GM12878 (cell line): Measurements from ENCODE around the gene FALEC. TPM values are rescaled to one million over a fixed set of nuclear protein-coding genes. Genes with fewer than 3 reads are reported as not detected.

Experiments used
- ATAC-seq: fragments of 200-7000 bp; cut with Tn5 transposase; 3 replicates; pipeline ENCODE4 v1.9.1; 2020; ENCODE audit warnings: mild to moderate bottlenecking, moderate library complexity
- BruUV-seq: library from RNA; stranded (reverse); fragments of 400-500 nt; replicated peaks from 2 replicates; lab custom pipeline; 2021; lab: Mats Ljungman, UMichigan
- CTCF ChIA-PET: fragments of 300-600 bp; sonication (Branson Sonifier 250); formaldehyde crosslinking; extraction: SDS; loops from one replicate; lab custom pipeline; 2021; ENCODE audit warnings: inconsistent platforms; lab: Yijun Ruan, JAX
- POLR2A ChIA-PET: fragments of 350-600 bp; formaldehyde crosslinking; extraction: SDS; loops from one replicate; lab custom pipeline; 2021; ENCODE audit warnings: inconsistent platforms; lab: Charles Lee
- RAD21 ChIA-PET: fragments of 300-600 bp; sonication (Branson Sonifier 250); formaldehyde crosslinking; loops from one replicate; lab custom pipeline; 2023; ENCODE audit warnings: antibody characterized with exemption; ENCODE audit not compliant: unreplicated experiment; lab: Charles Lee
- SMC1A ChIA-PET: fragments of 300-600 bp; sonication (Branson Sonifier 250); formaldehyde crosslinking; loops from one replicate; lab custom pipeline; 2023; ENCODE audit not compliant: unreplicated experiment, uncharacterized antibody; lab: Charles Lee
- DNase-seq: peaks from one replicate; pipeline ENCODE4 v3.0.0-alpha.2; 2011; ENCODE audit warnings: low read depth, low spot score
- FAIRE-seq: peaks from 3 replicates; lab custom pipeline; 2011; peaks lifted over from hg19 to GRCh38; lab: Jason Lieb, UNC
- H2AFZ ChIP-seq: 2 replicates; pipeline ENCODE4 v1.6.0; 2011; ENCODE audit warnings: low read depth, low read length, control low read depth; ENCODE audit not compliant: control insufficient read depth
- H3K27ac ChIP-seq: 2 replicates; pipeline ENCODE4 v1.5.1; 2011; ENCODE audit warnings: control low read depth; ENCODE audit not compliant: control insufficient read depth, insufficient read depth
- H3K27me3 ChIP-seq, 2 experiments: replicated peaks in 1 of 2; 2 replicates each; pipeline versions ENCODE4 v1.6.0 to v1.6.1; 2011; ENCODE audit warnings: low read length in 1 of 2; ENCODE audit not compliant: control insufficient read depth in 2 of 2, insufficient read depth in 2 of 2
- H3K36me3 ChIP-seq, 2 experiments: 2 replicates each; pipeline ENCODE4 v1.5.1; 2011; ENCODE audit warnings: low read length in 1 of 2; ENCODE audit not compliant: control insufficient read depth in 2 of 2, insufficient read depth in 2 of 2
- H3K4me1 ChIP-seq: 2 replicates; pipeline ENCODE4 v1.6.1; 2011; ENCODE audit warnings: mild to moderate bottlenecking, low read length, moderate library complexity, mixed read lengths; ENCODE audit not compliant: control insufficient read depth, insufficient read depth
- H3K4me2 ChIP-seq: 2 replicates; pipeline ENCODE4 v1.6.0; 2011; ENCODE audit warnings: control low read depth; ENCODE audit not compliant: control insufficient read depth, insufficient read depth
- H3K4me3 ChIP-seq: fragments of 200-600 bp; sonication (generic); 2 replicates; pipeline ENCODE4 v1.5.1; 2016
- H3K79me2 ChIP-seq: 2 replicates; pipeline ENCODE4 v1.6.0; 2011; ENCODE audit warnings: low read length; ENCODE audit not compliant: control insufficient read depth, insufficient read depth
- H3K9ac ChIP-seq: 2 replicates; pipeline ENCODE4 v1.8.0; 2011; ENCODE audit warnings: low read length, control low read depth, mixed read lengths; ENCODE audit not compliant: control insufficient read depth, insufficient read depth
- H3K9me3 ChIP-seq: replicated peaks from 3 replicates; pipeline ENCODE4 v1.5.1; 2011; ENCODE audit warnings: mild to moderate bottlenecking, low read length; ENCODE audit not compliant: control insufficient read depth, insufficient read depth
- H4K20me1 ChIP-seq: 2 replicates; pipeline ENCODE4 v1.6.0; 2011; ENCODE audit not compliant: control insufficient read depth, insufficient read depth
- CBFB ChIP-seq: IDR thresholded peaks from 2 replicates; pipeline ENCODE4 v1.6.1; 2016; ENCODE audit warnings: antibody characterized with exemption, low read depth
- E2F4 ChIP-seq: IDR thresholded peaks from 2 replicates; pipeline ENCODE4 v1.6.1; 2012; ENCODE audit warnings: low read depth, low read length, improper control_type of control experiment
- PBX3 ChIP-seq: IDR thresholded peaks from 2 replicates; pipeline ENCODE4 v1.6.1; 2011; ENCODE audit warnings: mild to moderate bottlenecking, low read depth, low read length, moderate library complexity; ENCODE audit not compliant: insufficient replicate concordance
- SUPT20H ChIP-seq: IDR thresholded peaks from 2 replicates; pipeline ENCODE4 v1.6.1; 2011; ENCODE audit warnings: low read depth, mild to moderate bottlenecking, low read length, moderate library complexity, borderline replicate concordance; ENCODE audit not compliant: control insufficient read depth
- ZBTB33 ChIP-seq: fragments of 450-650 bp; IDR thresholded peaks from 2 replicates; pipeline ENCODE4 v1.6.1; 2017; ENCODE audit warnings: mild to moderate bottlenecking
- WGBS: methylation state at CpG from one replicate; pipeline ENCODE4 v1.1.6; 2016; ENCODE audit warnings: low lambda C conversion rate; ENCODE audit not compliant: insufficient replicate concordance, insufficient coverage; ENCODE audit errors: missing lambda C conversion rate; 5-methylcytosine and 5-hydroxymethylcytosine counted together
- in situ Hi-C: fragments of 300-500 bp; cut with MboI; formaldehyde crosslinking; loops from 9 replicates; pipeline ENCODE4 v1.14.3; 2018; ENCODE audit warnings: mixed read lengths
- intact Hi-C: fragments of 100-400 bp; cut with micrococcal nuclease; formaldehyde crosslinking; loops from one replicate; pipeline ENCODE4 v1.14.2; 2022; ENCODE audit not compliant: unreplicated experiment
- polyA plus RNA-seq, 11 experiments: library from polyadenylated mRNA; depleted of rRNA in 4 of 11; unstranded in 6 of 11; stranded (reverse) in 5 of 11; fragments of >200 nt; fragmentation: Nextera tagmentation in 4 of 11; fragmentation: Illumina TruSeq in 1 of 11; extraction: Ambion mirVana in 4 of 11; extraction: Trizol in 1 of 11; gene quantifications; 1 replicate in 1 of 11; 2 replicates in 10 of 11; pipeline versions ENCODE4 v1.2.1 to v1.2.3, GENCODE V29; 2011 to 2016; ENCODE audit warnings: inconsistent platforms in 2 of 11, missing spikeins in 2 of 11, low read depth in 1 of 11
- total RNA-seq, 4 experiments: library from RNA; depleted of rRNA in 3 of 4; stranded (reverse); fragments of >200 nt in 3 of 4; fragmentation: Illumina TruSeq in 1 of 4; extraction: Trizol in 1 of 4; gene quantifications; 2 replicates each; pipeline versions ENCODE4 v1.2.1 to v1.2.3, GENCODE V29; 2013 to 2021
- TF ChIP-seq, protein P1 (sequence below): fragments of 450-650 bp; IDR thresholded peaks from 2 replicates; pipeline ENCODE4 v1.6.1; 2017; ENCODE audit warnings: mild to moderate bottlenecking, moderate library complexity

The FALEC gene
- total and polyA plus RNA-seq, 10 of the 15 experiments (the other 5 are each of a cell fraction or from before 2014, with no cell fraction given) = 0.21 to 0.71 (median 0.32) TPM; not detected in 3

- BruUV-seq = no TSS peak
- intact Hi-C loops (loop anchor here (2.0 to 5.0 kb wide), 5 partner anchors 138 to 418 kb away; partner anchors contain the start of genes CTSS, GOLPH3L and SETDB1), in situ Hi-C loops (no loop called here)
- Histone ChIP-seq H3K36me3 (no peaks in the 10 kb centered on the region), H2AFZ (no peak overlapping the region), H4K20me1 (no peaks in the 10 kb centered on the region), H3K9me3 (no peaks in the 10 kb centered on the region), H3K79me2 (peaks cover 24% of the 10 kb centered on the region), H3K27me3 (no peaks in the 10 kb centered on the region), H3K4me2 (no peak overlapping the region), H3K4me1 (peaks cover 19% of the 10 kb centered on the region), H3K9ac (no peak overlapping the region), H3K27ac (no peak overlapping the region), H3K4me3 (no peak overlapping the region)
- FAIRE-seq (no peak), ATAC-seq (no peak), DNase-seq (no peak)
- ChIA-PET SMC1A (interaction anchor here (1.4 to 12.5 kb wide), 4 partner anchors 8 to 69 kb away, joined by 3 to 388 read pairs (median 214); partner anchors contain the start of genes ENSA and MCL1), RAD21 (interaction anchor here (1.0 to 12.1 kb wide), 9 partner anchors 17 to 363 kb away, joined by 3 to 387 read pairs (median 11); partner anchors contain the start of genes ENSA, FALEC, GOLPH3L and MCL1), CTCF (interaction anchor here (0.6 to 13.7 kb wide), 34 partner anchors 9 to 436 kb away, joined by 3 to 390 read pairs (median 6); partner anchors contain the start of genes ANXA9, CA14, CTSS and ENSA), POLR2A (interaction anchor here (0.5 to 10.5 kb wide), 4 partner anchors 19 to 69 kb away, joined by 3 to 95 read pairs (median 36); partner anchors contain the start of gene ENSA)
- 52% methylated on average over 10 of the region's 10 CpGs for WGBS
- TF ChIP-seq ZBTB33 (no peak), SUPT20H (no peak), PBX3 (no peak), CBFB (no peak), E2F4 (no peak)
- TF ChIP-seq, protein P1, sequence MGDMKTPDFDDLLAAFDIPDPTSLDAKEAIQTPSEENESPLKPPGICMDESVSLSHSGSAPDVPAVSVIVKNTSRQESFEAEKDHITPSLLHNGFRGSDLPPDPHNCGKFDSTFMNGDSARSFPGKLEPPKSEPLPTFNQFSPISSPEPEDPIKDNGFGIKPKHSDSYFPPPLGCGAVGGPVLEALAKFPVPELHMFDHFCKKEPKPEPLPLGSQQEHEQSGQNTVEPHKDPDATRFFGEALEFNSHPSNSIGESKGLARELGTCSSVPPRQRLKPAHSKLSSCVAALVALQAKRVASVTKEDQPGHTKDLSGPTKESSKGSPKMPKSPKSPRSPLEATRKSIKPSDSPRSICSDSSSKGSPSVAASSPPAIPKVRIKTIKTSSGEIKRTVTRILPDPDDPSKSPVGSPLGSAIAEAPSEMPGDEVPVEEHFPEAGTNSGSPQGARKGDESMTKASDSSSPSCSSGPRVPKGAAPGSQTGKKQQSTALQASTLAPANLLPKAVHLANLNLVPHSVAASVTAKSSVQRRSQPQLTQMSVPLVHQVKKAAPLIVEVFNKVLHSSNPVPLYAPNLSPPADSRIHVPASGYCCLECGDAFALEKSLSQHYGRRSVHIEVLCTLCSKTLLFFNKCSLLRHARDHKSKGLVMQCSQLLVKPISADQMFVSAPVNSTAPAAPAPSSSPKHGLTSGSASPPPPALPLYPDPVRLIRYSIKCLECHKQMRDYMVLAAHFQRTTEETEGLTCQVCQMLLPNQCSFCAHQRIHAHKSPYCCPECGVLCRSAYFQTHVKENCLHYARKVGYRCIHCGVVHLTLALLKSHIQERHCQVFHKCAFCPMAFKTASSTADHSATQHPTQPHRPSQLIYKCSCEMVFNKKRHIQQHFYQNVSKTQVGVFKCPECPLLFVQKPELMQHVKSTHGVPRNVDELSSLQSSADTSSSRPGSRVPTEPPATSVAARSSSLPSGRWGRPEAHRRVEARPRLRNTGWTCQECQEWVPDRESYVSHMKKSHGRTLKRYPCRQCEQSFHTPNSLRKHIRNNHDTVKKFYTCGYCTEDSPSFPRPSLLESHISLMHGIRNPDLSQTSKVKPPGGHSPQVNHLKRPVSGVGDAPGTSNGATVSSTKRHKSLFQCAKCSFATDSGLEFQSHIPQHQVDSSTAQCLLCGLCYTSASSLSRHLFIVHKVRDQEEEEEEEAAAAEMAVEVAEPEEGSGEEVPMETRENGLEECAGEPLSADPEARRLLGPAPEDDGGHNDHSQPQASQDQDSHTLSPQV = no peak
Measured at GRCh38 chr1:150559656-150560010, 44.1 kb downstream of the FALEC start.
